ENCODE results near the gene KIF5C.

Gene KIF5C

GRCh38 chr2:149044500-149044899, 169.5 kb downstream of the KIF5C start:
- Histone ChIP-seq H4K91ac (ENCODE audit: low read length) (no peak overlapping the region), H3K4me2 (ENCODE audit: low read length, poor library complexity, severe bottlenecking) (no peak overlapping the region), H2BK120ac (ENCODE audit: low read depth, low read length) (no peak overlapping the region), H3K9me3 (ENCODE audit: control insufficient read depth, low read length) (peaks cover 46% of the 10 kb centered on the region), H3K23ac (ENCODE audit: low read length in 2 of 2) (no peak overlapping the region), H3K79me1 (replicated peaks; ENCODE audit: low read length, poor library complexity, severe bottlenecking) (no peaks in the 10 kb centered on the region), H4K8ac (ENCODE audit: low read length) (no peak overlapping the region), H2BK12ac (ENCODE audit: low read length in 2 of 2) (no peak overlapping the region), H2BK5ac (ENCODE audit: low read depth, low read length, poor library complexity, severe bottlenecking) (no peak overlapping the region), H3K14ac (ENCODE audit: low read length in 2 of 2) (no peak overlapping the region), H3K18ac (ENCODE audit: low read depth in 1 of 2, low read length in 2 of 2) (no peak overlapping the region), H3K27ac (ENCODE audit: low read length, poor library complexity, severe bottlenecking) (no peak overlapping the region), H3K4me3 (ENCODE audit: insufficient read depth in 1 of 2, low read depth in 1 of 2, low read length in 2 of 2) (no peak overlapping the region), H2BK15ac (ENCODE audit: low read depth, poor library complexity, severe bottlenecking) (no peak overlapping the region), H2AK5ac (ENCODE audit: low read length, severe bottlenecking) (no peak overlapping the region), H2AFZ (ENCODE audit: low read depth, low read length) (no peak overlapping the region), H3K4ac (ENCODE audit: low read depth in 1 of 2, low read length in 2 of 2) (no peak overlapping the region), H3K9ac (ENCODE audit: low read length) (no peak overlapping the region), H3K4me1 (ENCODE audit: control insufficient read depth, insufficient read depth, low read depth, low read length) (no peaks in the 10 kb centered on the region), H3K27me3 (ENCODE audit: control insufficient read depth in 1 of 2, insufficient read depth in 1 of 2, low read length in 2 of 2) (peaks cover 7 to 36% of the 10 kb centered on the region in 2 experiments), H3K36me3 (ENCODE audit: control insufficient read depth in 1 of 2, insufficient read depth in 2 of 2, low read depth in 1 of 2, low read length in 2 of 2) (no peaks in the 10 kb centered on the region)
- no peak for DNase-seq
- WGBS, result no CpG with 5 or more reads among the region's 1 CpG

DNA sequence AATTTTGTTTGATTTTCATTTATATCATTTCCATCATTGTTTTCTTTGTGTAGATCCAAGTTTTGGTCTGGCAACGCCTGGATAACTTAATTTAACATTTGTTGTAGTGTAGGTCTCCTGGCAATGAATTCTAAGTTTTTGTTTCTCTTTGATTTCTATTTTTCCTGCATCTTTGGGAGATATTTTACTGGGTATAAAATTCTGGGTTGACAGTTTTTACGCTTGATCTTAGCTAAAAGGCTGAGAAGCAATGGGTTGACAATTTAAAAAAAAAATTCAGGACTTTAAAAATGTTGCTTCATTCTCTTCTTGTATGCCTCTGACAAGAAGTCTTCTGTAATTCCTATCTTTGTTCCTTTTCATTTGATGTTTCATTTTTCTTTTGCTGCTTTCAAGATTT, 172.1 kb downstream of the KIF5C start:
- no peak overlapping the region for H2BK15ac ChIP-seq (ENCODE audit: low read depth, poor library complexity, severe bottlenecking)
- no peak overlapping the region for H3K27ac ChIP-seq (ENCODE audit: low read length, poor library complexity, severe bottlenecking)
- H4K8ac ChIP-seq (ENCODE audit: low read length), result no peak overlapping the region
- no peak overlapping the region for H3K4ac ChIP-seq (ENCODE audit: low read depth in 1 of 2, low read length in 2 of 2)
- H3K4me2 ChIP-seq (ENCODE audit: low read length, poor library complexity, severe bottlenecking), result no peak overlapping the region
- 84% methylated on average over 2 of the region's 2 CpGs for WGBS
- H2BK5ac ChIP-seq (ENCODE audit: low read depth, low read length, poor library complexity, severe bottlenecking), result no peak overlapping the region
- no peaks in the 10 kb centered on the region for H3K79me1 ChIP-seq (replicated peaks; ENCODE audit: low read length, poor library complexity, severe bottlenecking)
- H3K9ac ChIP-seq (ENCODE audit: low read length), result no peak overlapping the region
- no peak overlapping the region for H2AK5ac ChIP-seq (ENCODE audit: low read length, severe bottlenecking)
- DNase-seq, result no peak
- no peak overlapping the region for H3K14ac ChIP-seq (ENCODE audit: low read length in 2 of 2)
- no peak overlapping the region for H2BK120ac ChIP-seq (ENCODE audit: low read depth, low read length)
- peaks cover 0 to 15% of the 10 kb centered on the region in 2 experiments for H3K27me3 ChIP-seq (ENCODE audit: control insufficient read depth in 1 of 2, insufficient read depth in 1 of 2, low read length in 2 of 2)
- H3K18ac ChIP-seq (ENCODE audit: low read depth in 1 of 2, low read length in 2 of 2), result no peak overlapping the region
- no peaks in the 10 kb centered on the region for H3K4me1 ChIP-seq (ENCODE audit: control insufficient read depth, insufficient read depth, low read depth, low read length)
- no peak overlapping the region for H2BK12ac ChIP-seq (ENCODE audit: low read length in 2 of 2)
- no peak overlapping the region for H3K23ac ChIP-seq (ENCODE audit: low read length in 2 of 2)
- peaks cover 46% of the 10 kb centered on the region for H3K9me3 ChIP-seq (ENCODE audit: control insufficient read depth, low read length)
- H3K4me3 ChIP-seq (ENCODE audit: insufficient read depth in 1 of 2, low read depth in 1 of 2, low read length in 2 of 2), result no peak overlapping the region
- no peak overlapping the region for H4K91ac ChIP-seq (ENCODE audit: low read length)
- H3K36me3 ChIP-seq (ENCODE audit: control insufficient read depth in 1 of 2, insufficient read depth in 2 of 2, low read depth in 1 of 2, low read length in 2 of 2), result no peaks in the 10 kb centered on the region
- no peak overlapping the region for H2AFZ ChIP-seq (ENCODE audit: low read depth, low read length)

DNA sequence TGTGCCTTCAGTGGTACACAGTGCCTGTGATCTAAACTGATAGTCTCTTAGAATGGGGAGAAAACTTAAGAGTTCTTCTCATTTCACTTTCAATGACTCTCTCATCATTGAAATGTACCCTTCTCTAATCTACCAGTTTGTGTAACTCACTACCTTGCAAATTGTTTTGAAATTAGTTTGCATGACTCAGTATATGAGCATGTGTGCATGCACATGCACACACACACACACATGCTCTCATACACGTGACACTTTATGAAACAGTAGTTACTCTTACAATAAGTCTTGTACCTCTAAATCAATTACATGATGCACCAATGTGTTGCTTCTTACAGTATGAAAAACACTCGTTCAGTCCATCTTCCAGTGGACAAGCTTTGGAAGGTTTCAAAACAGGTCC, 174.1 kb downstream of the KIF5C start:
- H3K23ac ChIP-seq (ENCODE audit: low read length in 2 of 2), result no peak overlapping the region
- no peak overlapping the region for H4K91ac ChIP-seq (ENCODE audit: low read length)
- no peak overlapping the region for H3K14ac ChIP-seq (ENCODE audit: low read length in 2 of 2)
- 74% methylated on average over 2 of the region's 2 CpGs for WGBS
- no peak overlapping the region for H2BK12ac ChIP-seq (ENCODE audit: low read length in 2 of 2)
- no peak overlapping the region for H3K9ac ChIP-seq (ENCODE audit: low read length)
- H3K27ac ChIP-seq (ENCODE audit: low read length, poor library complexity, severe bottlenecking), result no peak overlapping the region
- no peaks in the 10 kb centered on the region for H3K4me1 ChIP-seq (ENCODE audit: control insufficient read depth, insufficient read depth, low read depth, low read length)
- no peak overlapping the region for H2BK5ac ChIP-seq (ENCODE audit: low read depth, low read length, poor library complexity, severe bottlenecking)
- no peak overlapping the region for H2BK120ac ChIP-seq (ENCODE audit: low read depth, low read length)
- no peak overlapping the region for H2AK5ac ChIP-seq (ENCODE audit: low read length, severe bottlenecking)
- H3K4ac ChIP-seq (ENCODE audit: low read depth in 1 of 2, low read length in 2 of 2), result no peak overlapping the region
- H2AFZ ChIP-seq (ENCODE audit: low read depth, low read length), result no peak overlapping the region
- no peak overlapping the region for H3K4me2 ChIP-seq (ENCODE audit: low read length, poor library complexity, severe bottlenecking)
- H3K36me3 ChIP-seq (ENCODE audit: control insufficient read depth in 1 of 2, insufficient read depth in 2 of 2, low read depth in 1 of 2, low read length in 2 of 2), result no peaks in the 10 kb centered on the region
- H2BK15ac ChIP-seq (ENCODE audit: low read depth, poor library complexity, severe bottlenecking), result no peak overlapping the region
- H3K4me3 ChIP-seq (ENCODE audit: insufficient read depth in 1 of 2, low read depth in 1 of 2, low read length in 2 of 2), result no peak overlapping the region
- H4K8ac ChIP-seq (ENCODE audit: low read length), result no peak overlapping the region
- H3K9me3 ChIP-seq (ENCODE audit: control insufficient read depth, low read length), result peaks cover 46% of the 10 kb centered on the region
- no peaks in the 10 kb centered on the region for H3K79me1 ChIP-seq (replicated peaks; ENCODE audit: low read length, poor library complexity, severe bottlenecking)
- DNase-seq, result peak; percentile 50
- H3K27me3 ChIP-seq (ENCODE audit: control insufficient read depth in 1 of 2, insufficient read depth in 1 of 2, low read length in 2 of 2), result peaks cover 0 to 12% of the 10 kb centered on the region in 2 experiments
- peak overlapping the region in 1 of 2 experiments; percentile 43 for H3K18ac ChIP-seq (ENCODE audit: low read depth in 1 of 2, low read length in 2 of 2)

- WGBS, result 72% methylated on average over 5 of the region's 6 CpGs
- DNase-seq, result no peak
- no peak overlapping the region for H2BK12ac ChIP-seq (ENCODE audit: low read length in 2 of 2)
Measured at GRCh38 chr2:149050188-149050587, 175.2 kb downstream of the KIF5C start.

More at GRCh38 chr2:149050188-149050587, 175.2 kb downstream of the KIF5C start:
- Histone ChIP-seq H2BK15ac (ENCODE audit: low read depth, poor library complexity, severe bottlenecking) (no peak overlapping the region), H4K8ac (ENCODE audit: low read length) (no peak overlapping the region), H3K14ac (ENCODE audit: low read length in 2 of 2) (no peak overlapping the region), H4K91ac (ENCODE audit: low read length) (no peak overlapping the region), H3K27ac (ENCODE audit: low read length, poor library complexity, severe bottlenecking) (no peak overlapping the region), H3K18ac (ENCODE audit: low read depth in 1 of 2, low read length in 2 of 2) (no peak overlapping the region), H2BK120ac (ENCODE audit: low read depth, low read length) (no peak overlapping the region), H3K9ac (ENCODE audit: low read length) (peak overlapping the region; percentile 17), H3K9me3 (ENCODE audit: control insufficient read depth, low read length) (peaks cover 39% of the 10 kb centered on the region), H3K23ac (ENCODE audit: low read length in 2 of 2) (no peak overlapping the region), H3K4me2 (ENCODE audit: low read length, poor library complexity, severe bottlenecking) (no peak overlapping the region), H3K4me1 (ENCODE audit: control insufficient read depth, insufficient read depth, low read depth, low read length) (no peaks in the 10 kb centered on the region), H2AFZ (ENCODE audit: low read depth, low read length) (no peak overlapping the region), H3K36me3 (ENCODE audit: control insufficient read depth in 1 of 2, insufficient read depth in 2 of 2, low read depth in 1 of 2, low read length in 2 of 2) (no peaks in the 10 kb centered on the region), H2AK5ac (ENCODE audit: low read length, severe bottlenecking) (no peak overlapping the region), H2BK5ac (ENCODE audit: low read depth, low read length, poor library complexity, severe bottlenecking) (no peak overlapping the region), H3K27me3 (ENCODE audit: control insufficient read depth in 1 of 2, insufficient read depth in 1 of 2, low read length in 2 of 2) (peaks cover 0 to 11% of the 10 kb centered on the region in 2 experiments), H3K4me3 (ENCODE audit: insufficient read depth in 1 of 2, low read depth in 1 of 2, low read length in 2 of 2) (peak overlapping the region in 1 of 2 experiments; percentile 17), H3K79me1 (replicated peaks; ENCODE audit: low read length, poor library complexity, severe bottlenecking) (no peaks in the 10 kb centered on the region), H3K4ac (ENCODE audit: low read depth in 1 of 2, low read length in 2 of 2) (no peak overlapping the region)

All from mesenchymal stem cell (in vitro differentiated cells and primary cell).